Measurements from ENCODE around the gene IFNL1.
"Not testable (repeated sequence)": the region's sequence is repeated elsewhere in the genome, so short reads cannot be mapped to it uniquely, and the experiment has no call there.

Gene IFNL1

DNA sequence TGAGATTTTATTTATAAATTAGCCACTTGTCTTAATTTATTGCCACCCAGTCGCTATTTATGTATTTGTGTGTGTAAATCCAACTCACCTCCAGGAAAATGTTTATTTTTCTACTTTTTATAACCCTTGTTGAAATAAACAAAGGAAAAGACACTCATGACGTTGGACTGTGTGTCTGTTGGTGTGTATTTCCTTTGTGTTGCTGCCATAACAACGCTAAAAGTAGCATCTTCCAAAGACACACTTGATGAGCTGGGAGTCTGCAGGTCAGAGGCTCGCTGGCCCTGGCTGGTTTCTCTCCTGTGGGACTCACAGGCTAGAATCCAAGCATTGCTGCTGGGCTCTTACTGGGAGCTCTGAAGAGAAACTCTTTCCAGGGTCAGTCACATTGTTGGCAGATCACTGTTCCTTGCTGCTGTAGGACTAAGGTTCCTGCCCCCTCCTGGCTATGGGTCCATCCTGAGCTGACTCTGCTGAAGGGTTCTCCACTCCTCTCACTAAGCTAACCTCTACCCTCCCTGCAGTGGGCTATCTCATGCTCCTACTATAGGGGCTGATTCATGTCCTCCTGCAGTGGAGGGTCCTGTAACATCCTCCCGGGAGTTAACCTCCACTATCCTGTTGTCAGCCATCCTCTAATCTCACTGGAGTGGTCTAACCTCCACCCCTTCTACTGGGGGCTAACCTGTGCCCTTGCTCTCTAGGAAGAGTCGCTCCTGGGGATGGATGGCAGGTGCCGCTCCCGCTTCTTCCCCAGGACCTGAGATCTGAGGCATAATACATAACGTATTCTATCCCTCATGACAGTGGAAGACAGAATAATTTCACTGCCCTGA lies 26.0 kb upstream of the IFNL1 start:
- DNase-seq, result no peak

DNA sequence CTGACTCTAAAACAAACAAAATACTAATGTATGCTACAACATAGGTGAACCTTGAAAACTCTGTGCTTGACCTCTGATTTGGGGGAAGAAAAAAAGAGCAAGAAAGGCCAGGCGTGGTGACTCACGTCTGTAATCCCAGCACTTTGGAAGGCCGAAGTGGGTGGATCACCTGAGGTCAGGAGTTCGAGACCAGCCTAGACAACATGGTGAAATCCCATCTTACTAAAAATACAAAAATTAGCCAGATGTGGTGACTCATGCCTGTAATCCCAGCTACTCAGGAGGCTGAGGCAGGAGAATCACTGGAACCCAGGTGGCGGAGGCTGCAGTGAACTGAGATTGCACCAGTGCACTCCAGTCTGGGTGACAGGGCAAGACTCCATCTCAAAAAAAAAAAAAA lies 22.3 kb upstream of the IFNL1 start:
- DNase-seq, result not testable (repeated sequence)

DNA sequence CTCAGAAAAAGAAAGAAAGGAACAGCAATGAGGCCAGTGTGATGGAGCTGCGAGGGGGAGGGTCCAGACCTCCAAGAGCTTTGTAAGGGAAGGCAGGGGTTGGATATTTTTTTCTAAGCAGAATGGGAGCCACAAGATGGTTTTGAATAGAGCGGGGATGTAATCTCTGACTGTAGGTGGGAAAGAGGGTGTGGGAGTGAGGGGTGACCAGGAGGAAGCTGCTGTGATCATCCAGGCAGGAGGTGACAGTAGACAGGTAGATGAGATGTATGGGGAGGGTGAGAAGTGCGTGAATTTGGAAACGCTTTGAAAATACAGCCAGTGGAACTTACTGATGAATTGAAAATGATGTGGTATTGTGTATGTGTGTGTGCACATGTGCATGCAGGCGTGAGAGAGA lies 20.6 kb upstream of the IFNL1 start:
- DNase-seq, result no peak

DNA sequence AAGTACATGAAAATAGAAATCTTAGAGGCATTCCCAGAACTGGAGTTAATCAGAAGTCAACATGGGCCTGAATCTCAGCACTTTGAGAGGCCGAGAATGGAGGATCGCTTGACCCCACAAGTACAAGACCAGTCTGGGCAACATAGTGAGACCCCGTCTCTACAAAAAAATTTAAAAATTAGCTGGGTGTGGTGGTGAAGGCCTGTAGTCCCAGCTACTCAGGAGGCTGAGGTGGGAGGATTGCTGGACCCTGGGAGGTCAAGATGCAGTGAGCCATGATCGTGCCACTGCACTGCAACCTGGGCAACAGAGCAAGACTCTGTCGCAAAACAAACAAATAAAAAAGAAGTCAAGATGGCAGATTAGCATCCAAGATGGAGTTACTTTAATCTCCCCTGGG lies 19.5 kb upstream of the IFNL1 start:
- DNase-seq, result no peak

DNA sequence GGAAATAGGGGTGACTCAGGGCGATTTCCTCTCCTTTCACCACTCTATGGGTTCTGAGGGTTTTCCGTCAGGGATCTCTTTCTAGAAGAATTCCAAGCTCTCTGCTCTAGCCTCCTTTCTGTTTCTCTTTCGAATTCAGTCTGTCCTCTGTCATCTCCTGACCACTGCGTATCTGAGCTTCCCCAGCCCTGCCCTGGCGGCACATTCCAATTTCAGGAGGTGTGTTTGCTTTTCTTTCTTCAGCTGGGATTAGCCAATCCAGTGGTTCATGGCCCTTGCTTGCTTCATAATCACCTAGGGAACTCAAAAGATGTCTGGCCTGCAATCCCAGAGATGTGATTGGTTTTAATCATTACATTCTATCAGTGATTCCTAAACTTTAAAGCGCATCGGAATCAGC lies 18.6 kb upstream of the IFNL1 start:
- no peak for DNase-seq

DNA sequence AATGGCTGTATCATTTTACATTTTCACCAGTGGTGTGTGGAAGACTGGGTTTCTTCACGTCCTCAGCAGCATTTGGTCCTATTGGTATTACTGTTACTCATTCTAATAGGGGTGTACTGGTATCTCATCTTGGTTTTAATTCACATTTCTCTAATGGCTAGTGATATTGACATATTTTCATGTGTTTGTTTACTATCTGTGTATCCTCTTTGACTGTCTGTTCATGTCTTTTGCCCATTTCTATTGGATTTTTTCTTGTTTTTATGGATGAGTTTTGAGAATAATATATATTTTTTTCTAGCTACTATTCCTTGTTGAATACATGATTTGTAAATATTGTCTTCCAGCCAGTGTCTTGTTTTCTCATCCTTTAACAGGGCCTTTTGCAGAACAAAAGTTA lies 14.2 kb upstream of the IFNL1 start:
- DNase-seq, result no peak

DNA sequence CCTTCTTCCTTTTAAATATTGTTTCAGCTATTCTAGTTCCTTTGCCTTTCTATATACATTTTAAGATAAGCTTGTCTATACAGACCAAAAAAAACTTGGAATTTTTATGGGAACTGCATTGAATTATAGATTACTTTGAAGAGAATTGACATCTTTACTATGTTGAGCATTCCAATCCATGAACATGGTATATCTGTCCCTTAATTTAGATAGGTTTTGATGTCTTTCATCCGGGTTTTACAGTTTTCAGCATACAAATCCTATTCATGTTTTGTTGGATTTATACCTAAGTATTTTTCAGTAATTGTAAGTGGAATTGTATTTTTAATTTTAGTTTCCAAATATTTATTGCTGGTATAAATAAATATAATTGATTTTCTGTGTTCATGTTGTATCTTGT lies 12.2 kb upstream of the IFNL1 start:
- DNase-seq, result no peak

DNA sequence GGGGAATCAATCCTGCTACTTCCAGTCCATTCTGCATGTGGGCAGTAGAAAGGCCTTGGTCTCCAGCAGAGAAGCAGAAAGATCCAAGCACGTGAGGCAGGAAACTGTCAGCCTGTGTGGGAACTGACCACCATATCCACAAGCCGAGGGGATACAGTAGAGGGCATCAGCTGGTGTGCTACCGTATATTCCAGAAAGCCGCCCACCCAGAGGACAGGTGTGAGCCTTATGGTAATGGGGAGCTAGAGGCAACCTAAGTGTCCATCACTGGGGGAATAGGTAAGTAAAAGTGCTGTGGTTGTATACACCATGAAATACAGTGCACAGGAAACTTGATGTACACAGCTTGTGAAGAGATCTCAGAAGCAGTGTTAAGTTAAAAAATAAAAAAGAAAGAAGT lies 2.8 kb upstream of the IFNL1 start:
- DNase-seq, result no peak

DNA sequence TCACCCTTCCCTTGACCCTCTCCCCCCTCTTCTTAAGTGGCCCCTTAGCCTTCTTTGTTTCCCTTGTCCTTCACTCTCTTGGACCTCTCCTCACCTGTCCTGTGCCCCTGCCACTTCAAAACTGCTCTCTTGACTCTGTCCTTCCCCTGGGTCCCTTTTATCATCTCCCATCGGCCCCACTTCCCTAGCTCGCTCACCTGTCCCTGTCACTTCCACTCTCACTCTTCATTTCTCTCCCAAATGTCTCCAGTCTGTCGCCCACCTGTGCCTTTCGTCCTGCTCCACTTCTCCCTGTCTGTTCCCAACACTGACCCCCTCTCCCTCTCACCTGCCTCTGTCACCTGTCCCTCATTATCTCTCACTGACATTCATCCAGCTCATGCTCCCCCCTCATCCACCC lies 699 bp downstream of the IFNL1 start:
- DNase-seq, result no peak

DNA sequence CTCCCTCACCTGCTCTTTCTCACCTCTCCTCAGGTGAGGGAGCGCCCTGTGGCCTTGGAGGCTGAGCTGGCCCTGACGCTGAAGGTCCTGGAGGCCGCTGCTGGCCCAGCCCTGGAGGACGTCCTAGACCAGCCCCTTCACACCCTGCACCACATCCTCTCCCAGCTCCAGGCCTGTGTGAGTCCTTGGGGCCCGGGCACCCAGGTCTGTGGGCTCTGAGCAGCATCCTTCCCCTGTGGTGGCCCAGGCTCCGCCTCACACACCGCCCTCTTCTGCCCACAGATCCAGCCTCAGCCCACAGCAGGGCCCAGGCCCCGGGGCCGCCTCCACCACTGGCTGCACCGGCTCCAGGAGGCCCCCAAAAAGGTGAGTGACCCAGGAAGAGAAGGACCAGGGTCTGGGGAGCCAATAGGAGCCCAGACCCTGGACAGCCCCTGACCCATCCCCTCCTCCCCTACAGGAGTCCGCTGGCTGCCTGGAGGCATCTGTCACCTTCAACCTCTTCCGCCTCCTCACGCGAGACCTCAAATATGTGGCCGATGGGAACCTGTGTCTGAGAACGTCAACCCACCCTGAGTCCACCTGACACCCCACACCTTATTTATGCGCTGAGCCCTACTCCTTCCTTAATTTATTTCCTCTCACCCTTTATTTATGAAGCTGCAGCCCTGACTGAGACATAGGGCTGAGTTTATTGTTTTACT lies 1.9 kb downstream of the IFNL1 start:
- no peak for DNase-seq

DNA sequence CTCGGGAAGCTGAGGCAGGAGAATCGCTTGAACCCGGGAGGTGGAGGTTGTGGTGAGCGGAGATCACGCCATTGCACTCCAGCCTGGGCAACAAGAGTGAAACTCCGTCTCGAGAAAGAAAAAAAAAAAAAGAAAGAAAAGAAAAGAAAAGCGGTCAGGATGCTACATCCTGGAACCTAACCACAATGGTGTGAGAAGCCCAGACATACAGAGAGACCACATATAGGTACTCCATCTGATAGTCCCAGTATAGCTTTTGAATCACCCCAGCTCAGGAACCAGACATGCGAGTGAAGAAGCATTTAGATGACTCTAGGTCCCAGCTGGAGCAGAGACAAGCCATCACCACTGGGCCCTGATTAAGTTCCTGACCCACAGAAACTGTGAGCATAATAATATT lies 3.2 kb downstream of the IFNL1 start:
- no peak for DNase-seq

DNA sequence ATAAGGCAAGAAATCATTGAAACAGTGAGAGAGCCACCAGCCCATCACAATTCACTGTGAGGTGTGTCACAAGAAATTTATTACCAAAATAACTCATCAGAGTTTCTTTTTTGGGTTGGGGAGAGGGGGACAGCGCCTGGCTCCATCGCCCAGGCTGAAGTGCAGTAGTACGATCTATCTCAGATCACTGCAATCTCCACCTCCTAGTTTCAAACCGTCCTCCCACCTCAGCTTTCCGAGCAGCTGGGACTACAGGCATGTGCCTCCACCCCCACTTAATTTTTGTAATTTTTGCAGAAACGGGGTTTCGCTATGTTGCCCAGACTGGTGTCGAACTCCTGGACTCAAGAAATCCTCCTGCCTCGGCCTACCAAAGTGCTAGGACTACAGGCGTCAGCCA lies 3.6 kb downstream of the IFNL1 start:
- no peak for DNase-seq

DNA sequence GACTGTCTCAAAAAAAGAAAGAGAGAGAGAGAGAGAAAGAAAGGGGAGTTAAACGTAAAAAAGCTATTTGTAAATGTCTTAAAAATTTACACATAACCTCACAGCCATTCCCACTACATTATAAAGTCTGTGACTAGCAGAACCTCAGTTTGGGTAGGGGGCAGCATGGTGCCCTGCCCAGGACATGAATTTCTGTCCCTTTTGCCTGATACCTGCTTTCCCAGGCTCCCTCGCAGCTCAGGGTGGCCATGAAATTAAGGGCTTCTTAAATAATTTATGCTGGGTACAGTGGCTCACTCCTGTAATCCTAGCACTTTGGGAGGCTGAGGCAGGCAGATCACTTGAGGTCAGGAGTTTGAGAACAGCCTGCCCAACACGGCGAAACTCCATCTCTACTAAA lies 4.8 kb downstream of the IFNL1 start:
- DNase-seq, result no peak

DNA sequence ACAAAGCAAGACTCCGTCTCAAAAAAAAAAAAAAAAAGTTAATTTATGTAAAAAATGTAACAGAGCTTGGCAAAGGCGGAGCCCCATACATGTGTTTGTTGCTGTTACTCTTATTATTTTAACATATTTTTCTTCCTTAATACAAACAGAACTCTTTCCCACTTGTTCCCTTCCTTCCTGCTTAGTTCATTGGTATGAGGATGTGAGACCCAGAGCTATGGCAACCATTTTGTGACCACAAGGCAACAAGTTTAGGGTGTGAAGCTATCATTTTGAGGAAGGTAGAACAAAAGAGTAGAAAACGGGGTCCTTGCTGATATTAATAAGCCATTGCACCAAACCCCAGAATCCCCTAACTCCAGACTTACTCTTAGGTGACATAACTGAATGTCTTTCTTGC lies 5.4 kb downstream of the IFNL1 start:
- DNase-seq, result no peak

DNA sequence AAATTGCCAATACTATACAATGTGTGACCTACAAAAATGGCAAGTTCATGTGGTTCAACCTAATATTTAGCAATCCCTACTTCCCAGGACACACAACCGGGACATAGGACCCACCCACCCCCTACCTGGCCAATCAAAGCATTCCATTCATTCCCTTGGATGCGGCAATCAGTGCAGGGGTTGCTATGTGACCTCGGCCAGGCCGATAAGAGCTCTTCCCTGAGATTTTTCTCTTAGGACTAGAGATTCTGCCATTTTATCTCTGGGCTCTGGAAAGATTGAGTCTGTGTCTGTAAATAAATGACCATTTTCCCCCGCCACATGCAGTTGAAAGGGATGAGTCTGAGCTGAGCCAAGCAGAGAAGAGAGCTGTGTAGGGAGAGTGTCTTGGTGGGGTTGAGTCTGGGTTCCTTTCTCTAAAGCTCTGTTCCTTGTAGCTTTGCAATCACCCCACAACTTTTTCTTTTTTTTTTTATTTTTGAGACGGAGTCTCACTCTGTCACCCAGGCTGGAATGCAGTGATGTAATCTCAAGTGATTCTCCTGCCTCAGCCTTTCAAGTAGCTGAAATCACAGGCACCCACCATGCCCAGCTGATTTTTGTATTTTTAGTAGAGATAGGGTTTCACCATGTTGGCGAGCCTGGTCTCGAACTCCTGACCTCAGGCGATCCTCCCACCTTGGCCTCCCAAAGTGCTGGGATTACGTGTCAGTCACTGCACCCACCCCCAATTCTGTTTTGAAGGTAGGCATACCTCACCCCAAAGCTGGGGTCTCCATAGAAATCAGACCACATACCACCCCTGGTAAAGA lies 7.4 kb downstream of the IFNL1 start:
- DNase-seq, result no peak

DNA sequence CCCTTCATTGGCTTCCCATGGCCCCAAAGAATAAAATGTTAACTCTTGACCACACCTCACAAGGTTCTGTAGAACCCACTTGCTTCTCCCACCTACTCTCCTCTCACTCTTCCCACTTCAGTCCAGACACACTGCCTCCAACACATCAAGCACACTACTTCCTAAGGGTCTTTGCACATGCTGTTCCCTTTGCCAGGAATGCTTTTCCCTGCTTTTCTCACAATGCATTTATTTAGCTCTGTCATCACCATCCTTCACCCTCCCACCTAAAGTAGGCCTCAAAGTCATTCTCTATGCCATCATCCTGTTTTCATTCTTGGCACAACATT lies 7.9 kb downstream of the IFNL1 start:
- no peak for DNase-seq

DNA sequence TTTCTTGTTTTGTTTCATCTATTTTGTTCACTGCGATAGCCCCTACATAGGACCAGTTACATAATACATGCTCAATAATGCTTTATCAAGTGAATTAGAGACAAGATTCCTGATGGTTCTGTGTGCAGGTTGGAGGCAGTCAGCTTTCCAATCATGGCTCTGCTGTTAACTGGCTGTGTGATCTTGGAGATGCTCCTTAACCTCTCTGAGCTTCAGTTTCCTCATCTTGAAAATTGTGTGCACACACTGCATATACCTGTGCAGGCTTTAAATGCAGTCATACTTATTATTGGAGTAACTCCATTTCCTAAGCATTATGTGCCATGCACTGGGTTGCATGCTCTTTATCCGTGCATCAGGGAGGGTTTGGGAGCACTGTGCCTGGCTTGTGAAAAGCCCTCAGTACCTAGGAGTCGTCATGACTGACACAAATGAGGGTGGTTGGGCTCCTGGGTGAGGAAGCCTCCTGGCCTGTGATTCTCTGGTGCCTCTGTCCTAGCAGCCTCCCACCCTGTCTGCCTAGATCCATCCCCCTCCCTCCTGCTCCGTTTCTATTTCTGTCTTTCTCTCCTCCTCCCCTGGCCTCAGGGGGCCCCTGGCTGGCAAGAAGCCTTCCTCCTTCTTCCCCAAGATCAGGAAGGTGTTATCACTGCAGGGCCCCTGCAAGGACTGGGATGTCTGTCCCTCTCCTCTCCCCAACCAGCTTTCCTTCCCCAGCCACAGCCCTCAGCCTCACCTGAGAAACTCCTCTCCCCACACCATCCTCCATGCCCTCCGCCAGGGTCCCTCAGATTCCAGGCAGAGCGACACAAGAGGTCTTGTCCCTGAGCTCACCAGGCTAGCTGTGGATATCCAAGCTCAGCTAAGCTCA lies 8.7 kb downstream of the IFNL1 start:
- DNase-seq, result no peak

DNA sequence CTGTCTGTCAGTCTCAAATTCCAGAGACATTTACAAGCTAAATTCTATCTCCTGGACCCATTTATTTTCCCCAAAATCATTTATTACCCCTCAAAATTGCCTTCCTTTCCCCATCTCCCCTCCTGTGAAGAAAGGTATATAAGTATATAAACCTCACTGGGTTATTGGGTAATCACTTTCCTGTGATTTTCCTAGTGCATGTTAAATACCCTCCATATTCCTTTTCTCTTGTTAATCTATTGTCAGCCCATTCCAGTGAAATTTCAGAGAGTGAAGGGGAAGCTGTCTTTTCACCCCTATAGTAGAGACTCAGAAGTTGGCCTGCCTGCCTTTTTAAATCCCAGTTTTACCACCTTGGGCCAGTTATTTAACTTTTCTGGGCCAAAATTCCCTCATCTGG lies 9.9 kb downstream of the IFNL1 start:
- no peak for DNase-seq

DNA sequence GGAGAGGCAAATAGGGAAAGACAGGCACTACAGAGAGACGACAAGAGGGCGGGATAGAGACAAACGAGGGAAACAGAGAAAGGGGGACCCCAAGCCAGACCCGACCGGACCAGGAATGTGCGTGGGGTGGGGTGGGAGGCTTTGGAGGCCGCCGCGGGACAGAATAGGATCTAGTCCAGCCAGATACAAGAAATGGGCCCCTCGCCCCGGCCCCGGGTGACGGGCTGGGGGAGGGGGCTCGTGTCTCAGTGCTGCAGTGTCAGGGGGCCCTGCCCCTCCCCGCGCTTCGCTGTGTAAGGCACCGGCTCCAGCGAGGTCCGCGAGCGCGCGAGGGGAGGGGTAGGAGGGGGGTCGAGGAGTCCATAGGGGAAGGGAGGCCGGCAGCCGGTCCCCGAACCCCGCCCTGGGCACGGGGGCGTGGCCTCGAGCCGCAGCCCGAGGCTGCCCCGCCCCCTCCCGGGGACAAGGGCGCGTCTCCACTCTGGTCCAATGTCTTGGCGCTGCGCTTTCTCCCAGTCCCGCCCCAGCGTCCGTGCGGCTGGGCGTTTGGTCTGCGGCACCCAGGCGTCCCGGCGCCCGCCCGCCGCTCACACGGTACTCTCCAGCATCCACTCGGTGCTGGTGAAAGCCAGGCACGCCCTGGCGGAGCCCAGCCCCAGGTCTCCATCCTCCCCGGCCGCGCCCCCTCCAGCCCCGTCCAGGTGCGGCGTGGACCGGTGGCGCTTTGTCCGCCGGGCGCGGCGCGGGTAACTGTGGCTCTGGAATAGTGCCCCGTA lies 11.0 kb downstream of the IFNL1 start:
- no peak for DNase-seq

DNA sequence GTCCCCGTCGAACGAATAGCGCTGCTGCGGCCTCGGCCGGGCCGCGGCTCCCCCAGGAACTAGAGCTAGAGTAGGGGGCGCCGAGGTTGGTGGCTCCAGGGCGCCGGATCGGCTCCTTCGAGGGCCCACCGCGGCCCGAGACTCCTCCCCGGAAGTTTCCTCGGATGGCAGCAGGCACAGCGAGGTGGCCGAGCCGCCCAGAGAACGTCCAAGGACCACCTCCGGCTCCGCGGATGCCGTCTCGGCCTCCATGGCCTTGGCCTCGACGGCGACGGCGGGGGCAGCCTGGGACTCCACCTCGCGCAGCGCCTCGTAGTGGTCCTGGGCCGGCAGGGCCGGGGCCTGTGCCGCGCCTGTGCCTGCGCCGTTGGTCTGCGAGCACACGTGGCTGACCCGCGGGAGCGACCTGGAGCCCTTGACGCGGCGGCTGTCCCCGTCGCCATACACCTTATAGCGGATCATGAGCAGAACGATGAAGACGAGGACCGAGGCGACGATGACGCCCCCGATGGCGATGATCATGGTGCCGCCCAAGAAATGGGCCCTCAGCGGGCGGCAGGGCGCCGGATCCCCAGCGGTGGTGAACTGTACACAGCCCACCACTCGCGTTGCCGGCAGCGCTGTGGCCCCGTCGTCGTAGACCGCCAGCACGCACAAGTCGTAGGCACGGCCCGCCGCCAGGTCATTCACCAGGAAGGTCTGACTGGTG lies 11.8 kb downstream of the IFNL1 start:
- DNase-seq, result no peak
